HCT116 (cell line): Measurements from ENCODE around the gene PCGF5. TPM values are rescaled to one million over a fixed set of nuclear protein-coding genes. Genes with fewer than 3 reads are reported as not detected.

Experiments
- ATAC-seq: fragments of 200-7000 bp; cut with Tn5 transposase; 2 replicates; pipeline ENCODE4 v1.9.1; 2020; ENCODE audit warnings: mild to moderate bottlenecking, moderate library complexity
- BruUV-seq: library from RNA; stranded (reverse); fragments of 400-500 nt; replicated peaks from 2 replicates; lab custom pipeline; 2021; lab: Mats Ljungman, UMichigan
- CTCF ChIA-PET: fragments of 300-600 bp; sonication (Branson Sonifier 250); formaldehyde crosslinking; loops from one replicate; lab custom pipeline; 2021; ENCODE audit warnings: antibody characterized with exemption; lab: Charles Lee
- POLR2A ChIA-PET: fragments of 300-600, 350-600 bp; sonication (Branson Sonifier 250); formaldehyde crosslinking; loops from one replicate; lab custom pipeline; 2021; ENCODE audit warnings: antibody characterized with exemption; lab: Charles Lee
- RAD21 ChIA-PET, 2 experiments: fragments of 300-600 bp; sonication (Branson Sonifier 250); formaldehyde crosslinking; loops; one replicate each; lab custom pipeline; 2023; ENCODE audit warnings: low total read pairs in 2 of 2; ENCODE audit not compliant: uncharacterized antibody in 2 of 2, unreplicated experiment in 2 of 2, low non-redundant PET in 1 of 2; lab: Charles Lee
- DNase-seq: peaks from one replicate; pipeline ENCODE4 v3.0.0-alpha.2; 2010; ENCODE audit warnings: low read depth, low spot score
- H2AFZ ChIP-seq: fragments of 200-600 bp; shearing (Covaris generic), sonication (generic); 2 replicates; pipeline ENCODE4 v1.6.1; 2017; ENCODE audit warnings: low read depth, mixed run types, mixed read lengths, antibody characterized with exemption, low read length; ENCODE audit not compliant: poor library complexity, severe bottlenecking
- H3K27ac ChIP-seq: 2 replicates; pipeline ENCODE4 v1.5.1; 2012; ENCODE audit warnings: low read depth, low read length
- H3K27me3 ChIP-seq: fragments of 200-600 bp; sonication (generic); 2 replicates; pipeline ENCODE4 v1.6.1; 2016; ENCODE audit warnings: mixed run types, low read length, mixed read lengths; ENCODE audit not compliant: insufficient read depth
- H3K36me3 ChIP-seq, 2 experiments: fragments of 200-500 bp in 1 of 2; fragments of 200-600 bp in 1 of 2; sonication (Bioruptor generic) in 1 of 2; sonication (generic) in 1 of 2; 2 replicates each; pipeline versions ENCODE4 v1.5.1 to v1.6.1; 2014 to 2016; ENCODE audit warnings: low read length in 2 of 2, inconsistent platforms in 1 of 2, mixed read lengths in 1 of 2, mixed run types in 1 of 2; ENCODE audit not compliant: insufficient read depth in 2 of 2, control insufficient read depth in 1 of 2
- H3K4me1 ChIP-seq, 2 experiments: fragments of 200-600 bp in 1 of 2; sonication (generic) in 1 of 2; 2 replicates each; pipeline versions ENCODE4 v1.5.1 to v1.6.1; 2012 to 2017; ENCODE audit warnings: low read length in 2 of 2, inconsistent platforms in 1 of 2, mild to moderate bottlenecking in 1 of 2, mixed read lengths in 1 of 2, mixed run types in 1 of 2, moderate library complexity in 1 of 2; ENCODE audit not compliant: insufficient read depth in 2 of 2, control insufficient read depth in 1 of 2
- H3K4me2 ChIP-seq: fragments of 200-600 bp; sonication (generic); 2 replicates; pipeline ENCODE4 v1.6.1; 2017; ENCODE audit warnings: mixed run types, low read length, mixed read lengths
- H3K4me3 ChIP-seq, 2 experiments: fragments of 200-600 bp in 1 of 2; sonication (generic) in 1 of 2; replicated peaks in 1 of 2; 2 replicates each; pipeline ENCODE4 v1.5.1; 2011 to 2016; ENCODE audit warnings: low read length in 2 of 2, control low read depth in 1 of 2, low read depth in 1 of 2, mild to moderate bottlenecking in 1 of 2, mixed read lengths in 1 of 2, mixed run types in 1 of 2
- H3K79me2 ChIP-seq: fragments of 200-600 bp; sonication (generic); 2 replicates; pipeline ENCODE4 v1.6.1; 2017; ENCODE audit warnings: mild to moderate bottlenecking, mixed run types, low read length, moderate library complexity, mixed read lengths; ENCODE audit not compliant: insufficient read depth
- H3K9ac ChIP-seq: fragments of 200-600 bp; sonication (generic); 2 replicates; pipeline ENCODE4 v1.6.1; 2016; ENCODE audit warnings: low read length, mixed read lengths
- H3K9me2 ChIP-seq: fragments of 200-600 bp; sonication (generic), shearing (Covaris generic); 2 replicates; pipeline ENCODE4 v1.6.1; 2017; ENCODE audit warnings: mixed run types, mild to moderate bottlenecking, moderate library complexity; ENCODE audit not compliant: insufficient read depth
- H3K9me3 ChIP-seq, 2 experiments: fragments of 200-500 bp in 1 of 2; fragments of 200-600 bp in 1 of 2; sonication (Bioruptor generic) in 1 of 2; sonication (generic) in 1 of 2; 2 replicates each; pipeline ENCODE4 v1.6.1; 2014 to 2017; ENCODE audit warnings: low read length in 2 of 2, mixed read lengths in 2 of 2, inconsistent platforms in 1 of 2, low read depth in 1 of 2, mild to moderate bottlenecking in 1 of 2, mixed run types in 1 of 2, moderate library complexity in 1 of 2; ENCODE audit not compliant: control insufficient read depth in 1 of 2, insufficient read depth in 1 of 2
- H4K20me1 ChIP-seq: fragments of 200-600 bp; sonication (generic), shearing (Covaris generic); 2 replicates; pipeline ENCODE4 v1.6.1; 2017; ENCODE audit warnings: mixed run types, mild to moderate bottlenecking, moderate library complexity; ENCODE audit not compliant: insufficient read depth
- EGR1 ChIP-seq: IDR thresholded peaks from 2 replicates; pipeline ENCODE4 v1.6.1; 2012; ENCODE audit warnings: low read depth
- ELF1 ChIP-seq: IDR thresholded peaks from 2 replicates; pipeline ENCODE4 v1.6.1; 2012; ENCODE audit warnings: low read depth, borderline replicate concordance
- EZH2phosphoT487 ChIP-seq: fragments of 200-600 bp; IDR thresholded peaks from 2 replicates; pipeline ENCODE4 v1.6.1; 2018; ENCODE audit warnings: antibody characterized with exemption, borderline replicate concordance
- POLR2AphosphoS5 ChIP-seq: IDR thresholded peaks from 2 replicates; pipeline ENCODE4 v1.6.1; 2011; ENCODE audit warnings: mild to moderate bottlenecking, low read depth, low read length, moderate library complexity
- RAD21 ChIP-seq: IDR thresholded peaks from 2 replicates; pipeline ENCODE4 v1.6.1; 2012; ENCODE audit warnings: low read depth, mild to moderate bottlenecking
- TCF7L2 ChIP-seq: IDR thresholded peaks from 2 replicates; pipeline ENCODE4 v1.7.0; 2011; ENCODE audit warnings: borderline replicate concordance, inconsistent platforms; ENCODE audit not compliant: insufficient read depth, insufficient read length; ENCODE audit errors: extremely low read depth
- YY1 ChIP-seq: IDR thresholded peaks from 2 replicates; pipeline ENCODE4 v1.6.1; 2011; ENCODE audit warnings: low read length, low read depth, moderate library complexity, mild to moderate bottlenecking; ENCODE audit not compliant: insufficient replicate concordance; ENCODE audit errors: extremely low read depth
- intact Hi-C: fragments of 100-400 bp; cut with micrococcal nuclease; formaldehyde crosslinking; loops from 2 replicates; pipeline ENCODE4 v1.10.0; 2022
- total RNA-seq: library from RNA; stranded (reverse); gene quantifications from one replicate; pipeline ENCODE4 v1.2.1, GENCODE V29; 2021; ENCODE audit not compliant: unreplicated experiment
- TF ChIP-seq, protein P1 (sequence below): IDR thresholded peaks from 2 replicates; pipeline ENCODE4 v1.6.1; 2012
- TF ChIP-seq, protein P2 (sequence below), 3 experiments: fragments of 200-600 bp in 1 of 3; sonication (generic) in 1 of 3; IDR thresholded peaks in 2 of 3; conservative IDR thresholded peaks in 1 of 3; 2 replicates each; pipeline ENCODE4 v1.5.1; 2012 to 2017; ENCODE audit warnings: low read depth in 2 of 3, low read length in 2 of 3, antibody characterized with exemption in 1 of 3, borderline replicate concordance in 1 of 3, control low read depth in 1 of 3, mild to moderate bottlenecking in 1 of 3, mixed read lengths in 1 of 3, mixed run types in 1 of 3, moderate library complexity in 1 of 3; ENCODE audit not compliant: insufficient read depth in 1 of 3
- TF ChIP-seq, protein P3 (sequence below): IDR thresholded peaks from 2 replicates; pipeline ENCODE4 v1.6.1; 2012
- TF ChIP-seq, protein P4 (sequence below): IDR thresholded peaks from 2 replicates; pipeline ENCODE4 v1.6.1; 2012; ENCODE audit warnings: low read depth

Gene PCGF5
- total RNA-seq, 1 experiment from 2014 or later: 27.5 TPM

DNA sequence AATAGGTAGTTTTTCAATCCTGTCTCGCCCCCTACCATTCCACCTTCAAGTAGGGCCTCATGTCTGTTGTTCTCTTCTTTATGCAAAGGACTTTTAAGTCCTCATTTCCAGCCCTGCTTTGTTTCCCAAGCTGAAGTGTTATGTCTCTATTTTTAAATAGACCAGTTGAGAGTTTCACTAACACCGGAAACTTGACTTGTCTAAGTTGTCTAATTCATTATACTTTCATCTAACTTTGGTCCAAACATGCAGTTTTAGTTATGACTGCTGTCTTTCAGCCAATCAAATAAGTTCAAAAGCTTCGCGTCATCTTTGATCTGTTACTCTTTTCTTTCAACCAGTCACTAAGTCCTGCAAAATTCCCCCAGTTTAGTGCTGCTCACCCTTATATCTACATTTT lies 32.8 kb downstream of the PCGF5 start:
- peaks cover 2 to 6% of the 10 kb centered on the region in 2 experiments; a peak in 1 of 4 replicates for H3K36me3 ChIP-seq

More for the DNA sequence above, 32.8 kb downstream of the PCGF5 start:
- DNase-seq (no peak), ATAC-seq (no peak)
- Histone ChIP-seq H2AFZ (no peak overlapping the region), H3K27ac (no peak overlapping the region), H3K4me3 (no peak overlapping the region), H3K9me2 (no peaks in the 10 kb centered on the region), H3K9ac (no peak overlapping the region), H3K4me1 (no peaks in the 10 kb centered on the region), H4K20me1 (no peaks in the 10 kb centered on the region), H3K79me2 (no peaks in the 10 kb centered on the region), H3K4me2 (no peak overlapping the region), H3K9me3 (no peaks in the 10 kb centered on the region), H3K27me3 (no peaks in the 10 kb centered on the region)
- TF ChIP-seq, protein P1, sequence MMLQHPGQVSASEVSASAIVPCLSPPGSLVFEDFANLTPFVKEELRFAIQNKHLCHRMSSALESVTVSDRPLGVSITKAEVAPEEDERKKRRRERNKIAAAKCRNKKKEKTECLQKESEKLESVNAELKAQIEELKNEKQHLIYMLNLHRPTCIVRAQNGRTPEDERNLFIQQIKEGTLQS: no peak
- TF ChIP-seq, protein P2, sequence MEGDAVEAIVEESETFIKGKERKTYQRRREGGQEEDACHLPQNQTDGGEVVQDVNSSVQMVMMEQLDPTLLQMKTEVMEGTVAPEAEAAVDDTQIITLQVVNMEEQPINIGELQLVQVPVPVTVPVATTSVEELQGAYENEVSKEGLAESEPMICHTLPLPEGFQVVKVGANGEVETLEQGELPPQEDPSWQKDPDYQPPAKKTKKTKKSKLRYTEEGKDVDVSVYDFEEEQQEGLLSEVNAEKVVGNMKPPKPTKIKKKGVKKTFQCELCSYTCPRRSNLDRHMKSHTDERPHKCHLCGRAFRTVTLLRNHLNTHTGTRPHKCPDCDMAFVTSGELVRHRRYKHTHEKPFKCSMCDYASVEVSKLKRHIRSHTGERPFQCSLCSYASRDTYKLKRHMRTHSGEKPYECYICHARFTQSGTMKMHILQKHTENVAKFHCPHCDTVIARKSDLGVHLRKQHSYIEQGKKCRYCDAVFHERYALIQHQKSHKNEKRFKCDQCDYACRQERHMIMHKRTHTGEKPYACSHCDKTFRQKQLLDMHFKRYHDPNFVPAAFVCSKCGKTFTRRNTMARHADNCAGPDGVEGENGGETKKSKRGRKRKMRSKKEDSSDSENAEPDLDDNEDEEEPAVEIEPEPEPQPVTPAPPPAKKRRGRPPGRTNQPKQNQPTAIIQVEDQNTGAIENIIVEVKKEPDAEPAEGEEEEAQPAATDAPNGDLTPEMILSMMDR (IDR thresholded peaks at IDR 0.05 in 2 of 3, conservative IDR thresholded peaks at IDR 0.05 in 1 of 3; ENCODE audit: borderline replicate concordance in 1 of 3, insufficient read depth in 1 of 3, low read depth in 2 of 3, low read length in 2 of 3): no peak
- TF ChIP-seq TCF7L2 (no peak), EGR1 (no peak), YY1 (no peak), EZH2phosphoT487 (no peak), RAD21 (no peak), ELF1 (no peak), POLR2AphosphoS5 (no peak)
- TF ChIP-seq, protein P3, sequence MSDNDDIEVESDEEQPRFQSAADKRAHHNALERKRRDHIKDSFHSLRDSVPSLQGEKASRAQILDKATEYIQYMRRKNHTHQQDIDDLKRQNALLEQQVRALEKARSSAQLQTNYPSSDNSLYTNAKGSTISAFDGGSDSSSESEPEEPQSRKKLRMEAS: no peak
- TF ChIP-seq, protein P4, sequence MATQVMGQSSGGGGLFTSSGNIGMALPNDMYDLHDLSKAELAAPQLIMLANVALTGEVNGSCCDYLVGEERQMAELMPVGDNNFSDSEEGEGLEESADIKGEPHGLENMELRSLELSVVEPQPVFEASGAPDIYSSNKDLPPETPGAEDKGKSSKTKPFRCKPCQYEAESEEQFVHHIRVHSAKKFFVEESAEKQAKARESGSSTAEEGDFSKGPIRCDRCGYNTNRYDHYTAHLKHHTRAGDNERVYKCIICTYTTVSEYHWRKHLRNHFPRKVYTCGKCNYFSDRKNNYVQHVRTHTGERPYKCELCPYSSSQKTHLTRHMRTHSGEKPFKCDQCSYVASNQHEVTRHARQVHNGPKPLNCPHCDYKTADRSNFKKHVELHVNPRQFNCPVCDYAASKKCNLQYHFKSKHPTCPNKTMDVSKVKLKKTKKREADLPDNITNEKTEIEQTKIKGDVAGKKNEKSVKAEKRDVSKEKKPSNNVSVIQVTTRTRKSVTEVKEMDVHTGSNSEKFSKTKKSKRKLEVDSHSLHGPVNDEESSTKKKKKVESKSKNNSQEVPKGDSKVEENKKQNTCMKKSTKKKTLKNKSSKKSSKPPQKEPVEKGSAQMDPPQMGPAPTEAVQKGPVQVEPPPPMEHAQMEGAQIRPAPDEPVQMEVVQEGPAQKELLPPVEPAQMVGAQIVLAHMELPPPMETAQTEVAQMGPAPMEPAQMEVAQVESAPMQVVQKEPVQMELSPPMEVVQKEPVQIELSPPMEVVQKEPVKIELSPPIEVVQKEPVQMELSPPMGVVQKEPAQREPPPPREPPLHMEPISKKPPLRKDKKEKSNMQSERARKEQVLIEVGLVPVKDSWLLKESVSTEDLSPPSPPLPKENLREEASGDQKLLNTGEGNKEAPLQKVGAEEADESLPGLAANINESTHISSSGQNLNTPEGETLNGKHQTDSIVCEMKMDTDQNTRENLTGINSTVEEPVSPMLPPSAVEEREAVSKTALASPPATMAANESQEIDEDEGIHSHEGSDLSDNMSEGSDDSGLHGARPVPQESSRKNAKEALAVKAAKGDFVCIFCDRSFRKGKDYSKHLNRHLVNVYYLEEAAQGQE: no peak
- no TSS peak for BruUV-seq
- ChIA-PET CTCF (interaction anchor here (1.2 to 1.3 kb wide), 2 partner anchors 210 to 342 kb away, joined by 3 to 4 read pairs; no protein-coding TSS in a partner anchor), RAD21 (no interaction called here), POLR2A (no interaction called here)
- intact Hi-C loops: no loop called here
